ENCODE measurements around the gene RASGRP1. TPM values are rescaled to one million over a fixed set of nuclear protein-coding genes. Genes with fewer than 3 reads are reported as not detected.
A peak's percentile ranks its signal among the peaks of the same experiment; 100 is the strongest.

Gene RASGRP1
- polyA plus RNA-seq, 1 donor: 0.54 TPM

DNA sequence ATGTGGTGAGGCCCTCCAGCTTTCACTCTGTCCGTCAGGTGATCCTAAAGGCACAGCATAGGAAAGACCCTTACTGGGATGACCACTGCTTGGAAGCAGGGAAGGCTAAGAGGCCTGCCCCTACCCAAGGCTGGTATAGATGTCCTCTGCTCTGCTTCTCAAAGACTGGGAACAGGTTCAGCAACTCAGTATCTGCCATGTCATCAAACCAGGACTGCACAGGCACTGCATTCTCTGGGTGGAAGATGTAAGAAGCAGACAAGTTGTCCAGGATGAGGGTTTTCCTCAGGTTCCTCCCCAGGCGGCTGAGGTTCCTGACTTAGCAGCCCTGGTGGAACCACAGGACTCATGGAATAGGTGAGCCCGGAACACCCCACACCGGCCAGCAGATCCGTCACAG, 106.0 kb downstream of the RASGRP1 start:
- DNase-seq: no peak

GRCh38 chr15:38455092-38455491, 109.5 kb downstream of the RASGRP1 start:
- DNase-seq: no peak

GRCh38 chr15:38454696-38455090, 109.9 kb downstream of the RASGRP1 start:
- no peak for DNase-seq

DNA sequence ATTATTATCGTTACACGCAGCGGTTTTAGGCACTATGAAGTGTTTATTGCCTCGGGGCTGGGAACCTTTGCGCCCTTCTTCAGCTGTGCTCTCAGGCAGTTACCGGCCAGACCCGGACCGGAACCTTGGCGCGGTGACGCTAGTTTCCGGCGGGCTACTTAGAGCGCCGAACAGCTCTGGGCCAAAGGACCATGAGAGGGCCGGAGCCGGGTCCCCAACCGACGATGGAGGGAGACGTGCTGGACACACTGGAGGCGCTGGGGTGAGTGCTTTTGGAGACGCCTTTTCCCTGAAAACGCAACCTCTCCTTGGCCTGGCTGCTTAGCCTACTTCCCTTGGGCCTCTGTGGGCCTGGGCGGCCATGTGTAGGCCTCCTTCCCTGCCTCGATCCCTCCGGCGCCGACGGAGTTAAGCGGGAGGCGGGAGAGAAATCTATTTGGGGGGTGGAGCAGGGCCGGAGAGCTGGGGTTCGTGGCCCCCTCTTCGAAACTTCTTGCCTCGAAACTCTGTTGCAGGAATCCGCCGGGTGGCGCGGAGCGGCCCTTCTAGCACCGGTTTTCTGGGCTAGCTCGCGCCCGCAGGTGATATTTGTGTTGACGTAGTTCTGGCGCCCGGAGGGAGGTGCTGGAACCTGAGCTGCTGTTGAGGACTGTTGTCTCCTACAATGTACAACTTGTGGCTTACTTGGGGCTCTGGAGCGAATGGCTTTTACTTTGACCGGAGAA, 110.5 kb downstream of the RASGRP1 start, which contains the start of gene FAM98B:
TSS of gene FAM98B (plus strand) at position 157 of the 725 bp plus-strand sequence. CDS start at position 192, 35 bp downstream.
- peak; percentile 94 for DNase-seq

- no peak for DNase-seq
Measured at GRCh38 chr15:38441130-38441519, 123.5 kb downstream of the RASGRP1 start.

GRCh38 chr15:38440353-38441129, 124.1 kb downstream of the RASGRP1 start:
- peak; percentile 64 for DNase-seq

Other genes starting within 250 kb of the RASGRP1 start
- gene FAM98B, start 110.7 kb downstream of the RASGRP1 start, polyA plus RNA-seq (ENCODE audit: insufficient read length): 27.9 TPM

Measured in hindlimb muscle (tissue), 1 donor.